Endothelial cell of umbilical vein (primary cell): Measurements from ENCODE around the gene KCTD19. TPM values are rescaled to one million over a fixed set of nuclear protein-coding genes. Genes with fewer than 3 reads are reported as not detected.

Source experiments
- BruUV-seq: library from RNA; stranded (reverse); fragments of 400-500 nt; replicated peaks from 2 replicates; lab custom pipeline; 2021; lab: Mats Ljungman, UMichigan
- CTCF ChIA-PET: fragments of 300-600, 350-600 bp; sonication (Branson Sonifier 250); formaldehyde crosslinking; loops from one replicate; lab custom pipeline; 2021; ENCODE audit warnings: antibody characterized with exemption, inconsistent platforms; lab: Charles Lee
- POLR2A ChIA-PET: fragments of 300-600, 350-600 bp; sonication (Branson Sonifier 250); formaldehyde crosslinking; loops from one replicate; lab custom pipeline; 2021; ENCODE audit warnings: antibody characterized with exemption, inconsistent platforms; lab: Charles Lee
- DNase-seq: peaks from one replicate; pipeline ENCODE4 v3.0.0-alpha.2; 2011; ENCODE audit warnings: low read depth, low spot score
- FAIRE-seq: peaks from 2 replicates; lab custom pipeline; 2011; peaks lifted over from hg19 to GRCh38; lab: Jason Lieb, UNC
- H2AFZ ChIP-seq: 2 replicates; pipeline ENCODE4 v1.6.0; 2012; ENCODE audit warnings: low read depth, low read length, control low read depth, inconsistent platforms
- H3K27ac ChIP-seq: 2 replicates; pipeline ENCODE4 v1.5.1; 2011; ENCODE audit warnings: low read depth, mild to moderate bottlenecking, control low read depth, low read length, moderate library complexity; ENCODE audit not compliant: insufficient read depth
- H3K27me3 ChIP-seq, 2 experiments: 2 replicates each; pipeline versions ENCODE4 v1.6.0 to v1.6.1; 2011; ENCODE audit warnings: low read length in 2 of 2, mixed read lengths in 1 of 2; ENCODE audit not compliant: control insufficient read depth in 2 of 2, insufficient read depth in 2 of 2
- H3K36me3 ChIP-seq, 2 experiments: 2 replicates in 1 of 2; 3 replicates in 1 of 2; pipeline ENCODE4 v1.5.1; 2011; ENCODE audit warnings: low read length in 2 of 2, mild to moderate bottlenecking in 1 of 2, moderate library complexity in 1 of 2; ENCODE audit not compliant: control insufficient read depth in 2 of 2, insufficient read depth in 2 of 2; ENCODE audit errors: extremely low read depth in 1 of 2
- H3K4me1 ChIP-seq: 3 replicates; pipeline ENCODE4 v1.5.1; 2011; ENCODE audit warnings: mild to moderate bottlenecking, low read length; ENCODE audit not compliant: control insufficient read depth, insufficient read depth; ENCODE audit errors: extremely low read depth
- H3K4me2 ChIP-seq: 2 replicates; pipeline ENCODE4 v1.6.1; 2011; ENCODE audit warnings: low read length, control low read depth, mixed read lengths; ENCODE audit not compliant: insufficient read depth
- H3K4me3 ChIP-seq, 3 experiments: fragments of 200-600 bp in 1 of 3; sonication (generic), shearing (Covaris generic) in 1 of 3; replicated peaks in 1 of 3; 2 replicates each; pipeline ENCODE4 v1.5.1; 2011 to 2016; ENCODE audit warnings: control low read depth in 3 of 3, low read length in 3 of 3, mild to moderate bottlenecking in 2 of 3, inconsistent platforms in 1 of 3, low read depth in 1 of 3, moderate library complexity in 1 of 3; ENCODE audit not compliant: insufficient read depth in 1 of 3
- H3K79me2 ChIP-seq: 2 replicates; pipeline ENCODE4 v1.6.0; 2012; ENCODE audit warnings: low read length, inconsistent platforms; ENCODE audit not compliant: control insufficient read depth, insufficient read depth
- H3K9ac ChIP-seq: replicated peaks from 2 replicates; pipeline ENCODE3; 2011; ENCODE audit warnings: low read length, control low read depth; ENCODE audit not compliant: insufficient read depth; ENCODE audit errors: extremely low read depth
- H3K9me1 ChIP-seq: replicated peaks from 3 replicates; pipeline ENCODE4 v1.6.0; 2011; ENCODE audit warnings: mild to moderate bottlenecking, low read length; ENCODE audit not compliant: control insufficient read depth, insufficient read depth; ENCODE audit errors: extremely low read depth
- H3K9me3 ChIP-seq: replicated peaks from 2 replicates; pipeline ENCODE4 v1.5.1; 2012; ENCODE audit warnings: low read length, inconsistent platforms; ENCODE audit not compliant: control insufficient read depth, insufficient read depth
- H4K20me1 ChIP-seq: replicated peaks from 2 replicates; pipeline ENCODE3; 2011; ENCODE audit warnings: mild to moderate bottlenecking, low read length; ENCODE audit not compliant: control insufficient read depth, insufficient read depth; ENCODE audit errors: extremely low read depth
- EZH2 ChIP-seq: IDR thresholded peaks from 2 replicates; pipeline ENCODE4 v1.6.1; 2012; ENCODE audit warnings: borderline replicate concordance, low read depth, mild to moderate bottlenecking, moderate library complexity, low read length, inconsistent platforms; ENCODE audit not compliant: severe bottlenecking
- FOS ChIP-seq: IDR thresholded peaks from 2 replicates; pipeline ENCODE4 v1.6.1; 2011; ENCODE audit warnings: mild to moderate bottlenecking, low read length, moderate library complexity, borderline replicate concordance; ENCODE audit not compliant: insufficient read depth
- JUN ChIP-seq: IDR thresholded peaks from 2 replicates; pipeline ENCODE4 v1.6.1; 2011; ENCODE audit warnings: borderline replicate concordance, low read depth; ENCODE audit not compliant: insufficient read length, insufficient read depth
- MAX ChIP-seq: IDR thresholded peaks from 2 replicates; pipeline ENCODE4 v1.6.1; 2011; ENCODE audit not compliant: insufficient read depth, insufficient read length
- MYC ChIP-seq: IDR thresholded peaks from one replicate; pipeline ENCODE4 v1.6.1; 2011; ENCODE audit warnings: mild to moderate bottlenecking, low read depth, low read length
- POLR2A ChIP-seq: IDR thresholded peaks from 2 replicates; pipeline ENCODE4 v1.6.1; 2012; ENCODE audit warnings: low read depth, mild to moderate bottlenecking, control low read depth, low read length
- dilution Hi-C: fragments of 300-500 bp; cut with MboI; formaldehyde crosslinking; loops from one replicate; pipeline ENCODE4 v1.15.0; 2019; ENCODE audit warnings: low sequenced_read_pairs; ENCODE audit not compliant: extremely low pct_ligation_motif_present
- intact Hi-C: fragments of 100-400 bp; cut with micrococcal nuclease; formaldehyde crosslinking; loops from one replicate; pipeline ENCODE4 v1.10.0; 2022
- polyA plus RNA-seq, 4 experiments: library from polyadenylated mRNA; depleted of rRNA in 3 of 4; stranded (reverse) in 3 of 4; unstranded in 1 of 4; fragments of >200 nt; gene quantifications; 2 replicates each; pipeline versions ENCODE4 v1.2.1 to v1.2.3, GENCODE V29; 2011 to 2012; ENCODE audit warnings: missing spikeins in 1 of 4
- total RNA-seq: library from RNA; stranded (reverse); gene quantifications from 2 replicates; pipeline ENCODE4 v1.2.3, GENCODE V29; 2021

KCTD19 gene
- total and polyA plus RNA-seq, 2 donors (not counting 3 experiments of a cell fraction or from before 2014, with no cell fraction given), result 0.21 to 0.44 TPM

DNA sequence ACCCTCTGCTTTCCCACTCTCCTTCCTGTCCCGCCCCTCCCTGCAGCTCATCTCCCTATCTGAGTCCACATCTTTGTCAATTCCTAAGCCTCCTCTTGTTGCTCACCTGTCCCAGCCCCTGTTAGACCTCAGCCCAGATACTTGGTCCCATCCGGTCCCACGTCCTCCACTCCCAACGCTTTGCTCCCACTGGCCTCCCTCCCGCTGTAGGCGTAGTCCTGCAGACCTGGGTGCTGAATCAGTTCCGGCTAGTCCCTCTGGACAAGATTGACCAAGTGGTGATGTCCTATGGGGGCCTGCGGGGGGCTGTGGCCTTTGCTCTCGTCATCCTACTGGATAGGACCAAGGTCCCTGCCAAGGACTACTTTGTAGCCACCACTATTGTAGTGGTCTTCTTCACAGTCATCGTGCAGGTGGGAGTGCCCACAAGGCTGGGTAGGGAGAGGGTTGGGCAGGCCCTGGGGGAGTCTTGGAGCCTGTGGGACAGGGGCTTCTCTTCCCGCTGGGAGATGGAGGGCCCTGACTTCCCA, 69.8 kb downstream of the KCTD19 start:
- TF ChIP-seq MAX (no peak), JUN (no peak), POLR2A (no peak), FOS (no peak), MYC (no peak)
- Histone ChIP-seq H3K9me1 (no peaks in the 10 kb centered on the region), H3K27me3 (no peaks in the 10 kb centered on the region), H4K20me1 (no peaks in the 10 kb centered on the region), H3K36me3 (no peaks in the 10 kb centered on the region), H3K9me3 (no peaks in the 10 kb centered on the region), H2AFZ (no peak overlapping the region), H3K4me3 (no peak overlapping the region), H3K4me2 (no peak overlapping the region), H3K27ac (no peak overlapping the region), H3K4me1 (peaks cover 4% of the 10 kb centered on the region), H3K79me2 (no peaks in the 10 kb centered on the region), H3K9ac (no peak overlapping the region)
- ChIA-PET CTCF (no interaction called here), POLR2A (no interaction called here)
- intact Hi-C loops (no loop called here), dilution Hi-C loops (no loop called here)
- no TSS peak for BruUV-seq
- no peak for DNase-seq
- FAIRE-seq, result no peak

GRCh38 chr16:67255553-67256221, 70.9 kb downstream of the KCTD19 start:
- Histone ChIP-seq H3K27ac (no peak overlapping the region), H2AFZ (no peak overlapping the region), H4K20me1 (no peaks in the 10 kb centered on the region), H3K4me2 (no peak overlapping the region), H3K79me2 (no peaks in the 10 kb centered on the region), H3K9me1 (no peaks in the 10 kb centered on the region), H3K9me3 (no peaks in the 10 kb centered on the region), H3K9ac (no peak overlapping the region), H3K36me3 (no peaks in the 10 kb centered on the region), H3K4me1 (peaks cover 4% of the 10 kb centered on the region), H3K27me3 (no peaks in the 10 kb centered on the region), H3K4me3 (no peak overlapping the region)
- CTCF ChIA-PET, result no interaction called here
- no peak for TF ChIP-seq MYC
- no peak for TF ChIP-seq EZH2
- DNase-seq (no peak), FAIRE-seq (no peak)
- dilution Hi-C loops (no loop called here), intact Hi-C loops (no loop called here)
- POLR2A ChIA-PET, result no interaction called here
- no TSS peak for BruUV-seq
